Neural progenitor cell (in vitro differentiated cells): ENCODE results near the gene UBQLN1. TPM values are rescaled to one million over a fixed set of nuclear protein-coding genes. Genes with fewer than 3 reads are reported as not detected.

Experiments used
- DNase-seq: peaks from one replicate; pipeline ENCODE4 v3.0.0-alpha.2; 2016; ENCODE audit warnings: low spot score
- H2AFZ ChIP-seq: fragments of 200-600 bp; sonication (generic); replicated peaks from 2 replicates; pipeline ENCODE4 v1.6.1; 2016; ENCODE audit warnings: antibody characterized with exemption
- H3F3A ChIP-seq: fragments of 200-600 bp; sonication (generic); 2 replicates; pipeline ENCODE4 v1.6.1; 2016; ENCODE audit warnings: antibody characterized with exemption, low read depth
- H3K27ac ChIP-seq: fragments of 200-600 bp; sonication (generic); 2 replicates; pipeline ENCODE4 v1.5.1; 2016; ENCODE audit warnings: mild to moderate bottlenecking
- H3K27me3 ChIP-seq: fragments of 200-600 bp; sonication (generic); 2 replicates; pipeline ENCODE4 v1.6.1; 2016; ENCODE audit warnings: mild to moderate bottlenecking, moderate library complexity
- H3K36me3 ChIP-seq: fragments of 200-600 bp; sonication (generic); 2 replicates; pipeline ENCODE4 v1.5.1; 2016
- H3K4me1 ChIP-seq: fragments of 200-600 bp; sonication (generic); 2 replicates; pipeline ENCODE4 v1.6.1; 2016; ENCODE audit warnings: mixed run types
- H3K4me2 ChIP-seq: fragments of 200-600 bp; sonication (generic); 2 replicates; pipeline ENCODE4 v1.6.1; 2016
- H3K4me3 ChIP-seq: fragments of 200-600 bp; sonication (generic); 2 replicates; pipeline ENCODE4 v1.5.1; 2016
- H3K79me2 ChIP-seq: fragments of 200-600 bp; sonication (generic); 2 replicates; pipeline ENCODE4 v1.6.1; 2016; ENCODE audit warnings: low read depth
- H3K9ac ChIP-seq: fragments of 200-600 bp; sonication (generic); 2 replicates; pipeline ENCODE4 v1.6.1; 2016
- H3K9me3 ChIP-seq: fragments of 200-600 bp; sonication (generic); 2 replicates; pipeline ENCODE4 v1.5.1; 2016; ENCODE audit warnings: low read depth
- H4K20me1 ChIP-seq: fragments of 200-600 bp; sonication (generic); 2 replicates; pipeline ENCODE4 v1.6.1; 2016; ENCODE audit warnings: low read depth
- H3K27ac Mint-ChIP-seq: 3 replicates; pipeline ENCODE4 v1.8.0; 2021; ENCODE audit warnings: mixed read lengths
- H3K27me3 Mint-ChIP-seq: 2 replicates; pipeline ENCODE4 v1.8.0; 2022; ENCODE audit warnings: low read depth, mild to moderate bottlenecking, inconsistent platforms, moderate library complexity, mixed read lengths; ENCODE audit not compliant: insufficient read depth
- H3K36me3 Mint-ChIP-seq: 3 replicates; pipeline ENCODE4 v1.8.0; 2021; ENCODE audit warnings: mixed read lengths
- H3K4me1 Mint-ChIP-seq: 3 replicates; pipeline ENCODE4 v1.8.0; 2021; ENCODE audit warnings: mixed read lengths
- H3K4me3 Mint-ChIP-seq: 3 replicates; pipeline ENCODE4 v1.8.0; 2021; ENCODE audit warnings: mild to moderate bottlenecking, moderate library complexity, mixed read lengths
- H3K9me3 Mint-ChIP-seq: 3 replicates; pipeline ENCODE4 v1.8.0; 2020; ENCODE audit warnings: mixed read lengths
- CTCF ChIP-seq: fragments of 200-600 bp; sonication (generic); IDR thresholded peaks from 2 replicates; pipeline ENCODE4 v1.5.1; 2017; ENCODE audit warnings: antibody characterized with exemption, mild to moderate bottlenecking
- EZH2 ChIP-seq: fragments of 200-600 bp; sonication (generic); IDR thresholded peaks from 2 replicates; pipeline ENCODE4 v1.6.1; 2017; ENCODE audit warnings: antibody characterized with exemption, mild to moderate bottlenecking, moderate library complexity
- EZH2phosphoT487 ChIP-seq: fragments of 200-600 bp; sonication (generic); IDR thresholded peaks from 2 replicates; pipeline ENCODE4 v1.6.1; 2017; ENCODE audit warnings: antibody characterized with exemption
- total RNA-seq: library from RNA; depleted of rRNA; stranded (reverse); fragments of >200 nt; gene quantifications from 2 replicates; pipeline ENCODE4 v1.2.3, GENCODE V29; 2015; ENCODE audit warnings: low replicate concordance

Gene UBQLN1
- total RNA-seq, 1 donor from 2014 or later, result 143 TPM

GRCh38 chr9:83637389-83637788 is 70.4 kb downstream of the UBQLN1 start:
- TF ChIP-seq EZH2phosphoT487 (no peak), CTCF (no peak), EZH2 (no peak)
- Mint-ChIP-seq H3K4me1 (peaks cover 21% of the 10 kb centered on the region), H3K36me3 (peaks cover 4% of the 10 kb centered on the region), H3K27me3 (no peaks in the 10 kb centered on the region), H3K27ac (no peak overlapping the region), H3K4me3 (no peak overlapping the region), H3K9me3 (no peaks in the 10 kb centered on the region)
- no peak for DNase-seq
- no peaks in the 10 kb centered on the region for H3K79me2 ChIP-seq
- H4K20me1 ChIP-seq, result no peaks in the 10 kb centered on the region
- H3K36me3 ChIP-seq, result no peaks in the 10 kb centered on the region
- H3K4me3 ChIP-seq, result no peak overlapping the region
- H3K4me2 ChIP-seq, result no peak overlapping the region
- H3K9ac ChIP-seq, result no peak overlapping the region
- H3F3A ChIP-seq, result no peaks in the 10 kb centered on the region
- H3K4me1 ChIP-seq, result no peaks in the 10 kb centered on the region
- H3K27ac ChIP-seq, result no peak overlapping the region
- H2AFZ ChIP-seq, result no peak overlapping the region
- no peaks in the 10 kb centered on the region for H3K27me3 ChIP-seq
- no peaks in the 10 kb centered on the region for H3K9me3 ChIP-seq

GRCh38 chr9:83636813-83637212 is 70.9 kb downstream of the UBQLN1 start:
- no peak overlapping the region for H3K27ac ChIP-seq
- Mint-ChIP-seq H3K4me3 (no peak overlapping the region), H3K27ac (no peak overlapping the region), H3K9me3 (no peaks in the 10 kb centered on the region), H3K36me3 (peaks cover 4% of the 10 kb centered on the region), H3K4me1 (peaks cover 24% of the 10 kb centered on the region), H3K27me3 (no peaks in the 10 kb centered on the region)
- no peak overlapping the region for H3K4me2 ChIP-seq
- H3K9me3 ChIP-seq, result no peaks in the 10 kb centered on the region
- H2AFZ ChIP-seq, result no peak overlapping the region
- H3K4me1 ChIP-seq, result peaks cover under 1% of the 10 kb centered on the region
- H3K27me3 ChIP-seq, result no peaks in the 10 kb centered on the region
- no peaks in the 10 kb centered on the region for H3K36me3 ChIP-seq
- TF ChIP-seq CTCF (no peak), EZH2 (no peak), EZH2phosphoT487 (no peak)
- H3K9ac ChIP-seq, result no peak overlapping the region
- no peaks in the 10 kb centered on the region for H4K20me1 ChIP-seq
- H3K79me2 ChIP-seq, result no peaks in the 10 kb centered on the region
- H3F3A ChIP-seq, result peaks cover under 1% of the 10 kb centered on the region
- H3K4me3 ChIP-seq, result no peak overlapping the region
- no peak for DNase-seq

- H2AFZ ChIP-seq, result no peak overlapping the region
- no peaks in the 10 kb centered on the region for H3K27me3 ChIP-seq
- no peaks in the 10 kb centered on the region for H4K20me1 ChIP-seq
- Mint-ChIP-seq H3K9me3 (no peaks in the 10 kb centered on the region), H3K36me3 (peaks cover 8% of the 10 kb centered on the region), H3K4me1 (peaks cover 41% of the 10 kb centered on the region), H3K4me3 (no peak overlapping the region), H3K27ac (no peak overlapping the region), H3K27me3 (peaks cover 2% of the 10 kb centered on the region)
- H3K9ac ChIP-seq, result no peak overlapping the region
- TF ChIP-seq EZH2, result no peak
- no peak for TF ChIP-seq CTCF
- no peak for TF ChIP-seq EZH2phosphoT487
- peaks cover 18% of the 10 kb centered on the region for H3F3A ChIP-seq
- H3K4me3 ChIP-seq, result no peak overlapping the region
- no peaks in the 10 kb centered on the region for H3K36me3 ChIP-seq
- no peak overlapping the region for H3K4me2 ChIP-seq
- H3K27ac ChIP-seq, result no peak overlapping the region
- peaks cover 22% of the 10 kb centered on the region for H3K4me1 ChIP-seq
- H3K79me2 ChIP-seq, result no peaks in the 10 kb centered on the region
- H3K9me3 ChIP-seq, result no peaks in the 10 kb centered on the region
- no peak for DNase-seq
Observed at GRCh38 chr9:83633676-83634075, 74.1 kb downstream of the UBQLN1 start.
